H9 (cell line): ENCODE data around the gene FCRL6. TPM values are rescaled to one million over a fixed set of nuclear protein-coding genes. Genes with fewer than 3 reads are reported as not detected.

Experiments
- DNase-seq: peaks from one replicate; pipeline ENCODE4 v3.0.0-alpha.2; 2017
- H2AFZ ChIP-seq: one replicate; pipeline ENCODE4 v1.6.1; 2013; ENCODE audit warnings: mild to moderate bottlenecking, low read length, control low read depth, moderate library complexity
- H2AK5ac ChIP-seq: 2 replicates; pipeline ENCODE4 v1.6.1; 2013; ENCODE audit warnings: low read length, control low read depth, mixed read lengths; ENCODE audit not compliant: insufficient read length
- H2BK120ac ChIP-seq: one replicate; pipeline ENCODE4 v1.6.1; 2013; ENCODE audit warnings: low read depth, mild to moderate bottlenecking, low read length, control low read depth, inconsistent platforms; ENCODE audit not compliant: poor library complexity, severe bottlenecking
- H2BK12ac ChIP-seq: 2 replicates; pipeline ENCODE4 v1.6.1; 2013; ENCODE audit warnings: low read length, control low read depth, mixed read lengths, low read depth; ENCODE audit not compliant: insufficient read length
- H2BK15ac ChIP-seq: 2 replicates; pipeline ENCODE4 v1.6.1; 2013; ENCODE audit warnings: low read depth, low read length, control low read depth
- H2BK20ac ChIP-seq: one replicate; pipeline ENCODE4 v1.6.1; 2013; ENCODE audit warnings: low read depth, mild to moderate bottlenecking, low read length, control low read depth, inconsistent platforms; ENCODE audit not compliant: poor library complexity, severe bottlenecking
- H2BK5ac ChIP-seq: 2 replicates; pipeline ENCODE4 v1.6.1; 2013; ENCODE audit warnings: low read length, control low read depth, mixed read lengths; ENCODE audit not compliant: insufficient read length
- H3K14ac ChIP-seq: 2 replicates; pipeline ENCODE4 v1.6.1; 2013; ENCODE audit warnings: low read length, control low read depth; ENCODE audit not compliant: insufficient read depth
- H3K18ac ChIP-seq: 2 replicates; pipeline ENCODE4 v1.6.1; 2013; ENCODE audit warnings: low read depth, mild to moderate bottlenecking, mixed read lengths, low read length, control low read depth; ENCODE audit not compliant: insufficient read length
- H3K23ac ChIP-seq: 2 replicates; pipeline ENCODE4 v1.6.1; 2013; ENCODE audit warnings: low read length, control low read depth, mixed read lengths, low read depth; ENCODE audit not compliant: insufficient read length
- H3K23me2 ChIP-seq: 2 replicates; pipeline ENCODE4 v1.6.1; 2013; ENCODE audit warnings: low read depth, mild to moderate bottlenecking, mixed read lengths, low read length, control low read depth; ENCODE audit not compliant: insufficient read length, poor library complexity, severe bottlenecking
- H3K27ac ChIP-seq: 2 replicates; pipeline ENCODE4 v1.5.1; 2013; ENCODE audit warnings: low read length, control low read depth, mixed read lengths, low read depth; ENCODE audit not compliant: insufficient read length
- H3K27me3 ChIP-seq: 2 replicates; pipeline ENCODE4 v1.6.1; 2013; ENCODE audit warnings: low read length, control low read depth, inconsistent platforms; ENCODE audit not compliant: insufficient read depth
- H3K4ac ChIP-seq: 2 replicates; pipeline ENCODE4 v1.6.1; 2013; ENCODE audit warnings: low read depth, mild to moderate bottlenecking, control low read depth, inconsistent platforms, low read length, moderate library complexity
- H3K4me1 ChIP-seq: 2 replicates; pipeline ENCODE4 v1.6.1; 2013; ENCODE audit warnings: low read length, control low read depth, inconsistent platforms; ENCODE audit not compliant: insufficient read depth
- H3K4me2 ChIP-seq: 2 replicates; pipeline ENCODE4 v1.6.1; 2013; ENCODE audit warnings: low read length, control low read depth, mixed read lengths; ENCODE audit not compliant: insufficient read length, insufficient read depth
- H3K56ac ChIP-seq: 2 replicates; pipeline ENCODE4 v1.6.1; 2013; ENCODE audit warnings: low read depth, mild to moderate bottlenecking, mixed read lengths, low read length, control low read depth; ENCODE audit not compliant: insufficient read length
- H3K79me1 ChIP-seq: 2 replicates; pipeline ENCODE4 v1.6.1; 2013; ENCODE audit warnings: low read depth, mild to moderate bottlenecking, moderate library complexity, low read length, control low read depth, inconsistent platforms; ENCODE audit not compliant: insufficient read depth, poor library complexity, severe bottlenecking
- H3K79me2 ChIP-seq: 2 replicates; pipeline ENCODE4 v1.6.1; 2013; ENCODE audit warnings: low read length, control low read depth, inconsistent platforms; ENCODE audit not compliant: insufficient read depth
- H3K9ac ChIP-seq: 2 replicates; pipeline ENCODE4 v1.6.1; 2013; ENCODE audit warnings: low read length, control low read depth, mixed read lengths; ENCODE audit not compliant: insufficient read length; ENCODE audit errors: extremely low read depth
- H3K9me3 ChIP-seq: one replicate; pipeline ENCODE4 v1.6.1; 2013; ENCODE audit warnings: low read depth, low read length, inconsistent platforms; ENCODE audit not compliant: control insufficient read depth
- H3T11ph ChIP-seq: one replicate; pipeline ENCODE4 v1.6.1; 2013; ENCODE audit warnings: mild to moderate bottlenecking, low read length, control low read depth, inconsistent platforms
- H4K20me1 ChIP-seq: one replicate; pipeline ENCODE4 v1.6.1; 2013; ENCODE audit not compliant: control insufficient read depth, insufficient read length, insufficient read depth
- H4K5ac ChIP-seq: 2 replicates; pipeline ENCODE4 v1.6.1; 2013; ENCODE audit warnings: low read depth, mild to moderate bottlenecking, mixed read lengths, low read length, control low read depth; ENCODE audit not compliant: insufficient read length
- H4K8ac ChIP-seq: replicated peaks from 2 replicates; pipeline ENCODE4 v1.6.1; 2013; ENCODE audit warnings: low read length, control low read depth, mixed read lengths, low read depth; ENCODE audit not compliant: insufficient read length
- H4K91ac ChIP-seq: 2 replicates; pipeline ENCODE4 v1.6.1; 2013; ENCODE audit warnings: low read depth, mild to moderate bottlenecking, moderate library complexity, mixed read lengths, low read length, control low read depth; ENCODE audit not compliant: insufficient read length
- H3K27ac Mint-ChIP-seq, 3 experiments: 2 replicates in 2 of 3; 3 replicates in 1 of 3; pipeline ENCODE4 v1.8.0; 2020 to 2021; ENCODE audit warnings: mixed read lengths in 3 of 3, mild to moderate bottlenecking in 1 of 3, moderate library complexity in 1 of 3
- H3K27me3 Mint-ChIP-seq: 2 replicates; pipeline ENCODE4 v1.8.0; 2021; ENCODE audit warnings: low read depth, mild to moderate bottlenecking, moderate library complexity, mixed read lengths
- H3K36me3 Mint-ChIP-seq, 3 experiments: 2 replicates in 2 of 3; 3 replicates in 1 of 3; pipeline ENCODE4 v1.8.0; 2020 to 2021; ENCODE audit warnings: low read depth in 3 of 3, mixed read lengths in 3 of 3; ENCODE audit not compliant: insufficient read depth in 1 of 3
- H3K4me1 Mint-ChIP-seq, 2 experiments: 2 replicates each; pipeline ENCODE4 v1.8.0; 2020; ENCODE audit warnings: mixed read lengths in 2 of 2
- H3K4me3 Mint-ChIP-seq, 2 experiments: 2 replicates in 1 of 2; 3 replicates in 1 of 2; pipeline ENCODE4 v1.8.0; 2020 to 2021; ENCODE audit warnings: mild to moderate bottlenecking in 2 of 2, mixed read lengths in 2 of 2, moderate library complexity in 1 of 2
- H3K9me3 Mint-ChIP-seq, 2 experiments: 2 replicates in 1 of 2; 3 replicates in 1 of 2; pipeline ENCODE4 v1.8.0; 2020; ENCODE audit warnings: mild to moderate bottlenecking in 2 of 2, mixed read lengths in 2 of 2, moderate library complexity in 1 of 2
- CTCF ChIP-seq: fragments of 200-600 bp; sonication (generic); conservative IDR thresholded peaks from 3 replicates; pipeline ENCODE4 v1.8.0; 2021; ENCODE audit warnings: antibody characterized with exemption, mild to moderate bottlenecking
- WGBS: extraction: QIAGEN DNeasy Blood & Tissue Kit; methylation state at CpG from one replicate; pipeline ENCODE4 v1.1.7; 2013; ENCODE audit warnings: missing lambda C conversion rate, low lambda C conversion rate, mixed read lengths; ENCODE audit not compliant: insufficient read length; ENCODE audit errors: extremely low coverage; 5-methylcytosine and 5-hydroxymethylcytosine counted together
- total RNA-seq: library from RNA; stranded (reverse); gene quantifications from 2 replicates; pipeline ENCODE4 v1.2.1, GENCODE V29; 2021

Gene FCRL6
- total RNA-seq, 1 experiment from 2014 or later = not detected

DNA sequence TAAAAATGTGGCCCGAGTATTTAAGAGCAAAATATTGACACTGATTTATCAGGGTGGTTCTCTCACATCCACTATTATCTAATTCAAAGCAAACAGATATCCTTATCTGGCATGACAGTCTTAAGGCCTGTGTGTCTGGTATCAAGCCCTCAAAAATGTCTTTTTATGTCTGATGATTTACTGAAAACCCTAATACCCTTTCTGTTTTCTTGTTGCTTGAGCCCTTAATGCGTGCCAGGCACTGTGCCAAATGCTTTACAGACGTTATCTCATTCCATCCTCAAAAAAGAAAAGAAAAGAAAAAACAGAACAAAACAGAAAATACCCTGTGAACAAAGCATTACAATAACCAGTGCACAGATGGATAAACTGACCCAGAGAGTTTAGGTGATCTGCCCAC, 15.7 kb upstream of the FCRL6 start:
- H2BK12ac ChIP-seq = no peak overlapping the region
- WGBS = no CpG with 5 or more reads among the region's 3 CpGs
- peaks cover 5% of the 10 kb centered on the region; the same call in 1 of the 2 replicates for H3K4me1 ChIP-seq
- no peaks in the 10 kb centered on the region for H3K23me2 ChIP-seq
- Mint-ChIP-seq H3K36me3 (peaks cover 6 to 19% (median 18%) of the 10 kb centered on the region in 3 experiments), H3K4me1 (peaks cover 22 to 26% of the 10 kb centered on the region in 2 experiments), H3K27me3 (peaks cover 5% of the 10 kb centered on the region), H3K4me3 (no peak overlapping the region), H3K9me3 (peaks cover 0 to under 1% of the 10 kb centered on the region in 2 experiments; a peak in 1 of 5 replicates), H3K27ac (no peak overlapping the region)
- no peak overlapping the region for H3K4me2 ChIP-seq
- H4K20me1 ChIP-seq = no peaks in the 10 kb centered on the region
- H3T11ph ChIP-seq = no peak overlapping the region
- H2AK5ac ChIP-seq = no peak overlapping the region
- H3K23ac ChIP-seq = no peak overlapping the region
- H2BK120ac ChIP-seq = no peak overlapping the region
- no peak overlapping the region for H3K4ac ChIP-seq
- no peak overlapping the region for H3K9ac ChIP-seq
- H4K5ac ChIP-seq = no peak overlapping the region
- DNase-seq = no peak
- no peak overlapping the region for H3K14ac ChIP-seq
- H2AFZ ChIP-seq = no peak overlapping the region
- no peak overlapping the region for H2BK20ac ChIP-seq
- no peak for TF ChIP-seq CTCF
- H2BK15ac ChIP-seq = no peak overlapping the region
- no peak overlapping the region for H2BK5ac ChIP-seq
- no peaks in the 10 kb centered on the region for H3K79me2 ChIP-seq
- no peak overlapping the region for H3K27ac ChIP-seq
- no peaks in the 10 kb centered on the region for H3K9me3 ChIP-seq
- H3K56ac ChIP-seq = no peak overlapping the region
- no peaks in the 10 kb centered on the region for H3K27me3 ChIP-seq
- H3K79me1 ChIP-seq = no peaks in the 10 kb centered on the region
- no peak overlapping the region for H4K91ac ChIP-seq
- H4K8ac ChIP-seq = no peak overlapping the region
- no peak overlapping the region for H3K18ac ChIP-seq
